Mucosa of rectum (tissue), 2 donors: ENCODE measurements around the gene SOX5.

ENCODE experiments used
- H3K27ac ChIP-seq, 2 donors: one replicate each; pipeline ENCODE4 v1.7.0; 2013; ENCODE audit warnings: inconsistent platforms in 2 of 2, low read depth in 2 of 2, low read length in 2 of 2
- H3K27me3 ChIP-seq, 2 donors: one replicate each; pipeline ENCODE4 v1.7.0; 2013; ENCODE audit warnings: low read length in 2 of 2; ENCODE audit not compliant: control insufficient read depth in 2 of 2, insufficient read depth in 2 of 2
- H3K36me3 ChIP-seq, 2 donors: one replicate each; pipeline ENCODE4 v1.7.0; 2013; ENCODE audit warnings: low read length in 2 of 2; ENCODE audit not compliant: control insufficient read depth in 2 of 2, insufficient read depth in 2 of 2
- H3K4me1 ChIP-seq, 2 donors: one replicate each; pipeline ENCODE4 v1.7.0; 2013; ENCODE audit warnings: low read length in 2 of 2, mild to moderate bottlenecking in 1 of 2; ENCODE audit not compliant: control insufficient read depth in 2 of 2, insufficient read depth in 2 of 2
- H3K4me3 ChIP-seq, 2 donors: one replicate each; pipeline ENCODE4 v1.7.0; 2013; ENCODE audit warnings: low read length in 2 of 2
- H3K9ac ChIP-seq, 2 donors: one replicate each; pipeline ENCODE4 v1.7.0; 2013; ENCODE audit warnings: low read length in 2 of 2, low read depth in 1 of 2, mild to moderate bottlenecking in 1 of 2
- H3K9me3 ChIP-seq, 2 donors: one replicate each; pipeline ENCODE4 v1.7.0; 2013; ENCODE audit warnings: low read length in 2 of 2; ENCODE audit not compliant: control insufficient read depth in 2 of 2
- donor health status: healthy.
- donor health status: Normal muscosa, but diverticular disease.

Gene SOX5

DNA sequence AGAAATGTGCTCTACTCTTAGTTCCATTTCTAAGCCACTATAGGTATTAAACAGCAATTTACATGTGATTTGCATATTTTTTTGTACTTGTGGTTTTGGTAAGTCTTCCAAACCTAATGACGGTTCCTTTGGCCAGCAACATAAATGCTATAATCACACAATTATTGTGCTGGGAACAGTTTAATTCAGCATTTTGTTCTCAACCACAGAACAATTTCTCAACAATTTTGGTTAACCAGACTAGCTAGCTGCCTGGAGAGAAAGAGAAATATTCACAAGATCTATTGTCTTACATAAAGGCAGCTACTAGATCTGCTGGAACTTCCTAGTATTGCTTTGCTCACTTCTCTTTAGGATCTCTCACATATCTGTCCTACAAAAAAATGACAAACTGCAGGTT, 265.3 kb downstream of the SOX5 start:
- no peaks in the 10 kb centered on the region for H3K36me3 ChIP-seq
- no peak overlapping the region for H3K27ac ChIP-seq
- H3K9me3 ChIP-seq, result no peaks in the 10 kb centered on the region
- no peak overlapping the region for H3K4me3 ChIP-seq
- no peaks in the 10 kb centered on the region for H3K4me1 ChIP-seq
- H3K9ac ChIP-seq, result no peak overlapping the region
- no peaks in the 10 kb centered on the region for H3K27me3 ChIP-seq

DNA sequence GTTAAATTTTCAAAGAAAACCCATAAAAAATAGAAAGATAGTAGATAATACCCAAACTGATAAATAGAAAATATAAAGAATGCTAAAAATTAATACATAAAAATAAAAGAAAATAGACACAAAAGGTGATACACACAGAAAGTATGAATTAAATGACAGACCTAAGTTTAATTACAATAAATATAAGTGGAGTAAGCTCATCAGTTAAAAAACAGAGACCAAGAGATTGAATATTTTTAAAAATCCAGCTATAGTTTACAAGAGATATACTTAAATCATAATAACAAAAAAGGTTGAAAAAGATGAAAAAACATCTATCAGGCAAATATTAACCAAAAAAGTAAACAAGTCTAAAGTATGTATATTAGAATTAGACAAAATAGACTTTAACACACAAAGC, 268.2 kb downstream of the SOX5 start:
- H3K9me3 ChIP-seq, result no peaks in the 10 kb centered on the region
- no peak overlapping the region for H3K27ac ChIP-seq
- no peaks in the 10 kb centered on the region for H3K36me3 ChIP-seq
- H3K4me1 ChIP-seq, result no peaks in the 10 kb centered on the region
- no peaks in the 10 kb centered on the region for H3K27me3 ChIP-seq
- no peak overlapping the region for H3K9ac ChIP-seq
- no peak overlapping the region for H3K4me3 ChIP-seq

DNA sequence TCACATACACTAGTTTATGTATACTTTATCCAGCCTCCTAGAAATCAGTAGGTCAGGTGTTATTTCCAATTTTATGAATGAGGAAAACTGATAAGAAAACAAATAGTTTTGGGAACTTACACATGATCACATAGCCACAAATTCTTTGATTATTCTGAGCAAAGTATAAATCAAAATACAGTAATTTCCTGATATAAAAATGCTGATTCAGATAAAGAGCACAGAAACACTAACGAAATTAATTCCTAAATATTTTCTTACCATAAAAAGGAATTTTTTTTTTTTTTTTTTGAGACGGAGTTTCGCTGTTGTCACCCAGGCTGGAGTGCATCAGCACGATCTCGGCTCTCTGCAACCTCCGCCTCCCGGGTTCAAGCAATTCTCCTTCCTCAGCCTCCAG, 275.4 kb downstream of the SOX5 start:
- Histone ChIP-seq H3K36me3 (no peaks in the 10 kb centered on the region), H3K4me1 (no peaks in the 10 kb centered on the region), H3K27me3 (no peaks in the 10 kb centered on the region), H3K4me3 (no peak overlapping the region), H3K9me3 (no peaks in the 10 kb centered on the region), H3K27ac (no peak overlapping the region), H3K9ac (no peak overlapping the region)

DNA sequence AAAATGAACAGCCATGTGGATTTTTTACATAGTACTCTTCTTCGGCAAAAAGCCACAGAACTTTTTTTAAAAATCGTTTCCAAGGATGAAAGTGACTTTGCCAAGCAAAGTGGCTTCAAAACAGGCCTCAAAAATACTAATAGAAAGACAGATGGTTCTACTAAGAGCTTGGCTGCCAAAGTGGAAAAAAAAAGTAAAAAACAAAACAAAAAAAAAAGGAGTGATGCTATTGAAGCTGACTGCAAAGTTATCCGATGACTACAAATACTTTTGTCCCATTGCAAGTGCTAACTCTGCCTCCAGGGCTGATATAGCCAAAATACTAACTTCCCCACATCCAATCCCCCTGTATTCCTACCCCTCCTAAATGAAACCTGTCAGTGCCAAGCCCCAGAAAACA, 277.6 kb downstream of the SOX5 start:
- no peaks in the 10 kb centered on the region for H3K4me1 ChIP-seq
- no peaks in the 10 kb centered on the region for H3K27me3 ChIP-seq
- H3K9ac ChIP-seq, result no peak overlapping the region
- H3K27ac ChIP-seq, result no peak overlapping the region
- no peak overlapping the region for H3K4me3 ChIP-seq
- no peaks in the 10 kb centered on the region for H3K9me3 ChIP-seq
- H3K36me3 ChIP-seq, result no peaks in the 10 kb centered on the region

DNA sequence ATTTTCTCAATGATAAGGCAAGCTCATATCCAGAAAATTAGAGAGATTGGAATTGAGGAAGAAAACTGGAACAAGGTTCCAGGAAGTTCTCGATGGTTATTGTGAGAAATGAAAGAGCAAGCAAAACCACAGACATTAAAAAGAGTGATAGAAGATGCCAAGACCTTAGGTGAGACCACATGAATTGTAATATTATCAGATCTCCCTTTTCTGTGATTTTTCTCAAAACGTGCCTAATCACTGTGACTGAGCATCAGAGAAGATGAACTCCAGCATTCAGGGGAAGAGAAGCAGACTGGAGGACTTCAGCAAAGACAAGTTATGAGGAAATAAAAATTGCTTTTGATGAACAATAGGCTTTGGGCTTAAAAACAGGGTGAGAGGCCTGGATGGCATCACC, 278.8 kb downstream of the SOX5 start:
- H3K4me3 ChIP-seq, result no peak overlapping the region
- no peaks in the 10 kb centered on the region for H3K27me3 ChIP-seq
- H3K27ac ChIP-seq, result no peak overlapping the region
- H3K9me3 ChIP-seq, result no peaks in the 10 kb centered on the region
- H3K36me3 ChIP-seq, result no peaks in the 10 kb centered on the region
- H3K4me1 ChIP-seq, result no peaks in the 10 kb centered on the region
- H3K9ac ChIP-seq, result no peak overlapping the region

DNA sequence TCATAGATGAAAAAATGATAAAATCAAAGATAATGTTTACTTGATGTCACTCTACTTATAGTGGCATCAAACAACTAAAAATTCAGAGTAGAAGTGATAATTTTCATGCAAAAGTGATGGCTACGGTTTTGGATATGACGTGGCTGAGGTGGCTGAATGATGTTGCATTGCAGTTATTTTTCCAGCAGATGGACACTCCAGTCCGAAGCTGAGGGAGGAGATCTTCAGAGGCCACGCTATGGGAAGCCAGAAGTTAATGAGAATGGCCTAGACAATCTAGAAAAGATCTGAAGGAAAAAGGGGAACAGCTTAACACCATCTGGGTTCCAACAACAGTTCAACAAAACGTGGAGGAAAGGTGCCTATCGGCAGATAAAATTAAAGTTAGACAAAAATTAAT, 279.8 kb downstream of the SOX5 start:
- H3K27me3 ChIP-seq, result no peaks in the 10 kb centered on the region
- no peaks in the 10 kb centered on the region for H3K9me3 ChIP-seq
- no peaks in the 10 kb centered on the region for H3K4me1 ChIP-seq
- no peak overlapping the region for H3K4me3 ChIP-seq
- H3K27ac ChIP-seq, result no peak overlapping the region
- no peaks in the 10 kb centered on the region for H3K36me3 ChIP-seq
- no peak overlapping the region for H3K9ac ChIP-seq

DNA sequence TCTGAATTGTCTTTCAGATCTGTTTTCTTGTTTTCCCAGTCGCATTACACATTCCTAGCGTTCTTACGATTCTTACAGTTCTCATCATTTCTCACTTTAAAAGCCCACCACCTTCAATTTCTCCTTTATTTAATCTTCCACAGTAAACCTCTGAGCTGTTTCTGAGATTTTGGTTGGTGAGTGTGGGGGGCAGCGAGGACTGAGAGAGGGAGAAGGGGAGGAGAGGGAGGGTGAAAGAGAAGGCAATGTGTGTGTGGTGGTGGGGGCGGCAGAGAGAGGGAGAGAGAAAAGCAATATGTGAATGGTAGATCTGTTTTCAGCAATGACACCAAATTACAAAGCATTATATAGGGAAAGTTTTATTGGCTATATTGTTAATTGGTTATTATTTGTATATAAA, 282.6 kb downstream of the SOX5 start:
- H3K4me1 ChIP-seq, result no peaks in the 10 kb centered on the region
- H3K4me3 ChIP-seq, result no peak overlapping the region
- no peaks in the 10 kb centered on the region for H3K27me3 ChIP-seq
- no peaks in the 10 kb centered on the region for H3K36me3 ChIP-seq
- no peak overlapping the region for H3K27ac ChIP-seq
- H3K9me3 ChIP-seq, result no peaks in the 10 kb centered on the region
- no peak overlapping the region for H3K9ac ChIP-seq

DNA sequence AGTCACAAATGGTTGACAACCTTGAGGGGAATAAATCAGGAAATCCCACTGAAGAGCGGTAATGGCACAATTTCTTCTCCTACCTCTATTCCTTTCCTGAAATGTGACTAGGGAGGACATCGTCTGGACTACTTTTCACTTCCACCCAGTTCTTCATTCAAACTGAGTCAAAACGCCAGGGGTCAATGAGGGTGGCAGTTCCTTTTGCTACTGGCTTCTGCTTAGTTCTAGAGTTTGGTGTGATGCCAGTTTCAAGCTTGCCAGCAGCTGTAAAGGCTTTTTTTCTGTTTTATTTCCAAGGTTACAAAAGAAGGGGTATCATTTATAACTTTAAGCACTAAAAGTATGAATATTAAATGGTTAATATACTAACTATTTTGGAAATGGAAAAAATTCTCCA, 286.5 kb downstream of the SOX5 start:
- Histone ChIP-seq H3K9ac (no peak overlapping the region), H3K36me3 (no peaks in the 10 kb centered on the region), H3K9me3 (no peaks in the 10 kb centered on the region), H3K27me3 (no peaks in the 10 kb centered on the region), H3K27ac (no peak overlapping the region), H3K4me1 (peaks cover 0 to 4% of the 10 kb centered on the region in 2 donors), H3K4me3 (no peak overlapping the region)

DNA sequence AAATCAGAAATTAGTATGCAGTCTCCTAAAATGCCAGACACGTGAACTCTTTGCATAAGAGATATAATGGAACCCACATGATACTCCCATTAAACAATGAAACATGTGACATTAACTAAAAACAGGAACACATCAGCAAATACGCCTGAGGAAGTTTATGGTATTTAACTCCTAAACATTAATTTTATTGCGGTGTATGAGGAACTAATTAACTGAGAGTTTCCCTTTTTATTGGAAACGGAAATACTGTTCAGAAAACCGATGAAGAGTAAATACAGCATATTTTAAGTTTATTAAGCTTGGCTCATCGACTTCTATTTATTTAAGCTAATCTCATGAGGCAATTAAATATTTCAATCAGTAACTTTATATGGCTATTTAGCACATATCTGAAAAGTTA, 290.3 kb downstream of the SOX5 start:
- Histone ChIP-seq H3K27ac (no peak overlapping the region), H3K9ac (no peak overlapping the region), H3K27me3 (no peaks in the 10 kb centered on the region), H3K4me3 (no peak overlapping the region), H3K4me1 (peaks cover 0 to 4% of the 10 kb centered on the region in 2 donors), H3K9me3 (no peaks in the 10 kb centered on the region), H3K36me3 (no peaks in the 10 kb centered on the region)

DNA sequence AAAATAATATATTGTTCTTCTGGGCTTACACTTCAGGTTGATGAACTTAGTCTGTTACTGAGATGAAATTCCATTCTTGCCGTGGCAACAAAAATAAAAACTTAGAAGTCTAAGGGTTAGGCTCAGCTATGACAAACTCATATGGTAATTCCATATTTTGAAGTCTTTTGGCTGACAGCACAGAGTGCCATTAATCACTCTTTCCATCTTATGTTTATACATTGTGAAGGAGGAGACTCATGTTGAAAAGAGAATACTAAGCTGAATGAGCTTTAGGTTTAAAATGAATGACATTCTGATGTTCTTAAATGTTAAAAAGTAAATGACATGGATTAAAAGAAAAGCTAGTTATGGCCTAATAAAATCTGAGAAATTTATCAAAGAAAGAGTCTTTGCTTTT, 291.9 kb downstream of the SOX5 start:
- H3K4me1 ChIP-seq, result peaks cover 0 to 4% of the 10 kb centered on the region in 2 donors
- no peaks in the 10 kb centered on the region for H3K9me3 ChIP-seq
- H3K9ac ChIP-seq, result no peak overlapping the region
- H3K27me3 ChIP-seq, result no peaks in the 10 kb centered on the region
- no peak overlapping the region for H3K4me3 ChIP-seq
- H3K27ac ChIP-seq, result no peak overlapping the region
- no peaks in the 10 kb centered on the region for H3K36me3 ChIP-seq

DNA sequence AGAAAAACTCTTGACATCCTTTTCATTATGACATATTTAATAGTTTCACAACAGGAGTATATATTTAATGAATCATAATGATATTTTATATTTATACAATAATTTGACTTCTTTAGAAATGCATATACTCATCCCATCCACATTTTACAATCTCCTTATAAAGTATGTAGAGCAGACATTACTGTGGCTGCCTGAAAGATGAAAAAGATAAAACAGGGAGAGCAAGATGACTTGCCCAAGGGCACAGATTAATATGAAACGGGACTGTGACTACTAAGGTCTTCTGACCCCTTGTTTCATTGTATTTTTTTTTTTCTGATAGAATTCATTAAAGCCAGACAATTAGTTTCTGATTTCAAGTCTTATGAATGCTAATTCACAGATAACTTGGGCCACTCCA, 293.6 kb downstream of the SOX5 start:
- Histone ChIP-seq H3K36me3 (no peaks in the 10 kb centered on the region), H3K4me3 (no peak overlapping the region), H3K27ac (no peak overlapping the region), H3K4me1 (peaks cover 0 to 4% of the 10 kb centered on the region in 2 donors), H3K27me3 (no peaks in the 10 kb centered on the region), H3K9me3 (no peaks in the 10 kb centered on the region), H3K9ac (no peak overlapping the region)
